Measurements from ENCODE around the gene PGPEP1.
"Not testable (repeated sequence)": the region's sequence is repeated elsewhere in the genome, so short reads cannot be mapped to it uniquely, and the experiment has no call there.

PGPEP1 gene

GRCh38 chr19:18390065-18390907 lies 49.9 kb downstream of the PGPEP1 start:
- no peak for DNase-seq (ENCODE audit: low read depth)

DNA sequence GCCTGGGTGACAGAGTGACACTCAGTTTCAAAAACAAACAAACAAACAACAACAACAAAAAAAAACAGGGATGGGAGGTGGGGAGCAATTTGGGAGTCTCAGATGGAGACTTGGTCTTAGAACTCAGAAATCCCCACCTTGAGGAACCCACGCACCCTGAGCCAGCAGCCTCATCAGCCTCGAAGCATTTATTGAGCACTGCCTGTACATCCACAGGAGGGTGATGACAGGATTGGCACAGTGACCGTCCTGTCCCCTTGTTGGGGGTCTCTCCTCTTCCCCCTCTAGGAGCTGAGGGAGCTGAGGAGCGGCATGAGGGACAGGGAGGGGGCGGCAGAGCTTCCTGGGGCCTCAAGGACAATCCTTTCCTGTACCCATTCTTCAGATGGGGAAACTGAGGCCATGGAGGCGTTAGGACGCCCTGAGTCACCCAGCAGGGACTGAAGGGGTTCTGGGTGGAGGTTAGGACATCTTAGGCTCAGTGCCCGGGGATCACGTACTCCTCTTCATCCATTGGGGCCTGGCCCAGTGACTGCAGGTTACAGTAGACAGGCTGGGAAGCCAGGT lies 51.2 kb downstream of the PGPEP1 start:
- DNase-seq (ENCODE audit: low read depth) = no peak

- DNase-seq (ENCODE audit: low read depth) = no peak
Measured at GRCh38 chr19:18392417-18392816, 52.0 kb downstream of the PGPEP1 start.

DNA sequence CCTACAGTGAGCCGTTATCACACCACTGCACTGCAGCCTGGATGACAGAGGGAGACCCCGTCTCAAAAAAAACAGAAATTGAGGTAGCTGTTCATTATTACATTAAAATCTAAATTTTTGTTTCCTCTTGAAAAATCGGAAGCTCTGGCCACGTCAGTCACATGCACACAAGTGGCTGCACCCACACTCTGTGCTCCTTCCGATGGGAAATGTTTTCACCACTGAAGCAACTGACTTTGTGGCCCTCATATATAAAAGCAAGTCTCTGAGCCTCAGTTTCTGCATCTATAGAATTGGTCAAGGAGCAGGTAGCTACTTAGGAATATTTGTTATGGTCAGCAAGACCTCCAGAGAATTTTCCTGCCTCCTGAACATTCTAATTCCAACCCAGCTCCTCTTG lies 52.5 kb downstream of the PGPEP1 start:
- no peak for DNase-seq (ENCODE audit: low read depth)

GRCh38 chr19:18393836-18394235 lies 53.4 kb downstream of the PGPEP1 start:
- no peak for DNase-seq (ENCODE audit: low read depth)

DNA sequence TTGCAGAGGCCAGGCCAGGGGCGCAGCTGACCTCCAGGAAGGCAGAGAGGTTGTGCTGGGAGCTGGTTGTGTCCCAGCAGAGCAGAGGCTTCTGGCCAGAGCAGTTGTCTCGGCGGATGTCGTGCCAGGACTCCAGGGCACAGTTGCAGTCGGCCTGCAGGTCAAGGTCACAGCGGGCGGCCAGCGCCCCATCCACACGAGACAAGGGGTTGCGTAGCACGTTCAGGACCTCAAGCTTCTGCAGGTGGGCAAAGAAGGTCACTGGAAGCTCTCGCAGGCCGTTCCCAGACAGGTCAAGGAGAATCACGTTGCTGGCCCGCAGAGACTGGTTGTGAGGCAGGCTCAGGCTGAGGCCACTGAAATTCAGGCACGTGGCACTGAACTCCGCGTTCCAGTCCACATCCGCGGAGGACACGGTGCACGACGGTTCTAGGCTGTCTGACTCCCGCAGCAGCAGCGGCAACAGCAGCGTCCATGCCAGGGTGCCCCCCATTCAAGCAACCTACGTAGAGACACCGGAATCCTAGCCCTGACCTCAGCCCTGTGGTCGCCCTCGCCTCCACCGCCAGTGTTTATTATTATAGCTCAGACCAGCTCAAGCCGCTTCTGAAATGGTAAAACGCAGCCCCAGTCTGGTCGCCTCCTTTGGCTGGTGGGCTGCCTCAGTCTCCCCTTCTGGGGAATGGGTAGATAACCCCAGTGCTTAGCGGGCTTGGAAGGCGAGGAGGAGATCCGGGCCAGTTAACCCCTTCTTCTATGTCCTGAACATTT lies 56.3 kb downstream of the PGPEP1 start:
- DNase-seq (ENCODE audit: low read depth) = no peak

DNA sequence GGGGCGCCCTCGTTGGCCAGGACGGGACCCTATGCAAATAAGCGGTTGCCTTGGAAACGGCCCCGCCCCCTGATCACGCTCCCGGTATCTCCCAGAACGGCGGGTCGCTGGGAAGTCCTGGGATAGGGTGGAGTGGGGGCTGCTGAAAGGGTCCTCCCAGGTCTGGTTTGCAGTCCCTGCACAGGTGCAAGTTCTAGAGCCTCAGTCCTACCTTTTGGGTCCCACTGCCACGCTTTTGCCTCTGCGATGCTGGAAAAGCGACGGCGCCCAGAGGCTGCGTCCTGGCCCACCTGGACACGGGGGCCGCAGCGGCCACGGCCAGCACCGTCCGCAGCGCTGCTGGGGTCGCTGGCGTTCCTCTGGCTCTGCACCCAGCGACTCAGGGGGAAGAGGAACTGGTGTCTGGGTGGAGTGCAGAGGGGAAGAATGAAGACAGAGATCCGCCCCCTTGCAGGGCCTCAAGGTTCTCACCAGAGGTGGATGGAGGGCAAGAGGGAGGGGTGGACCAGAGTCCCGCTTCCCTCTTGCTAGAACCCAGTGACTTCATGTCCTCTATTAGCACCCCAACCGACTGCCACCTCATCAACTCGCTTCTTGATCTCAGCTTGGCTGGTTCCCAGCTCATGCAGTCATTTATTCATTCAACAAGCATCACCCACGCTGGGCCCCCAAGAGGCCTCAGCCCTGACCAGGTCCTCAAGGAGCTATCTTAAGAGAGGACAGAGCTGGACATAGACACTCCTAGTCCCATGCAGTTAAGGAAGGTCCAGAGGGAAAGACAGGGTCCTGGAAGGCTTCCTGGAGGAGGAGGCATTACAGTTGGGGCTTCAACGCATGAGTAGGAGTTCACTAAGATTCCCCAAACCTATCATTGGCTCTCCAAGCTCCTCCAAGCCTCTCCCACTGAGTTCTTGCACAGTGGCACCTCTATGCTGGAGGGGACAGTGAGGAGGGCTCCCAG lies 57.1 kb downstream of the PGPEP1 start, which contains the start of gene LRRC25:
Gene LRRC25 (minus strand): TSS at position 381 of the 961 bp plus-strand sequence. CDS start 659 bp downstream, outside the sequence.
- DNase-seq (ENCODE audit: low read depth) = no peak

- no peak for DNase-seq (ENCODE audit: low read depth)
Measured at GRCh38 chr19:18399008-18399407, 58.6 kb downstream of the PGPEP1 start.

DNA sequence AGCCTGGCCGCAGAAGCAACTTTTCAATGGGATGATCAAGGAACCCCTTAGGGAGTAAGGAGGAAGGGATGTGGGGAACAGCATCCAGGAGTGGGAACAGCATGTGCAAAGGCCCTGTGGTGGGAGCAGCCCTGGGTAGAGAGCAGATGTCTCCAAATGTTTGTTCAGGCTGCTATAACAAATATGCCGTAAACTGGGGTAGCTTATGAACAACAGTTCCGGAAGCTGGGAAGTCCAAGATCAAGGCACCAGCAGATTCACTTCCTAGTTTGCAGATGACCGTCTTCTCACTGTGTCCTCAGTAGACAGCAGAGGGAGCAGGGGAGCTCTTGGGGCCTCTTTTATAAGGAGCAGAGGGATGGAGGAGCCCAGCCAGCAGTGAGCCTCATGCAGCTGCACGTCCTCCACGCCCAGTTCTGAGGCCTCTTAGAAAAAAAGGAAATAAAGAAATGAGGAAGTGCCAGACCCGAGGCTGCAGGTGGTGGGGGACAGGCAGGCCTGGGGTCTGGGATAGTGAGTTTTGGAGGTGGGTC lies 61.2 kb downstream of the PGPEP1 start:
- no peak for DNase-seq (ENCODE audit: low read depth)

GRCh38 chr19:18402455-18403248 lies 62.3 kb downstream of the PGPEP1 start:
- not testable (repeated sequence) for DNase-seq (ENCODE audit: low read depth)

DNA sequence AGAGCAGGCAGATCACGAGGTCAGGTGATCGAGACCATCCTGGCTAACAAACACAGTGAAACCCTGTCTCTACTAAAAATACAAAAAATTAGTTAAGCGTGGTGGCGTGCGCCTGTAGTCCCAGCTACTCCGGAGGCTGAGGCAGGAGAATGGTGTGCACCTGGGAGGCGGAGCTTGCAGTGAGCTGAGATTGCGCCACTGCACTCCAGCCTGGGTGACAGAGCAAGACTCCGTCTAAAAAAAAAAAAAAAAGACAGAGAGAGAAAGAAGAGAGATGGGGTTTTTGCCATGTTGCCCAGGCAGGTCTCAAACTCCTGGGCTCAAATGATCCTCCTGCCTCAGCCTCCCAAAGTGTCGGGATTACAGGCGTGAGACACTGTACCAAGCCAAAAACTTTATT lies 65.4 kb downstream of the PGPEP1 start:
- not testable (repeated sequence) for DNase-seq (ENCODE audit: low read depth)

GRCh38 chr19:18406749-18407148 lies 66.4 kb downstream of the PGPEP1 start:
- DNase-seq (ENCODE audit: low read depth) = no peak

GRCh38 chr19:18408053-18408476 lies 67.7 kb downstream of the PGPEP1 start:
- no peak for DNase-seq (ENCODE audit: low read depth)

DNA sequence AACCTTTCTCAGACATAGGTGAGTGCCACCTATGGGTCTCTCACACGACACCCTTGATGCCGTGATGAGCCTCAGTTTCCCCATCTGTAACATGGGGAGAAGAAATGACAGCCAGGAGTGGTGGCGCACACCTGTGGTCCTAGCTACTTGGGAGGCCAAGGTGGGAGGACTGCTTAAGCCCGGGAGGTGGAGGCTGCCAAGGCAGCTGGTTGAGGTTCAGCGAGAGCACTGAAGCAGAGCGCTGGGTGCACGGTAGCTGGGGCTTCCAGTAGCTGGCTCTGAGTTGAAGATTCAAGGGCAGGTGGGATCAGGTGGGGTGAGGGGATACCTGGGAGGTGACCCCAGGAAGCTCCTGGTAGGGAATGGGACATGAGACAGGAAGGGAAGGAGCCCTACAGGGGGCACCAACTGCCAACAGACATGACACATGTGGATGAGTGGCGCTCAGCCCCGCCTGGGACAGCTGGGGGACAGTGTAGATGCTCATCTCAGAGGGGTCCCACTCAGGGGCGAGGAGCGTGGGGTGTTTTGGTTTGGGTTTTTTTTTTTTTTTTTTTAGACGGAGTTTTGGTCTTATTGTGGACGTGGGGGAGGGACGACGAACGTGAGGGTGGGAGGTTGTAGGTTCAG lies 72.3 kb downstream of the PGPEP1 start:
- no peak for DNase-seq (ENCODE audit: low read depth)

GRCh38 chr19:18414504-18415177 lies 74.2 kb downstream of the PGPEP1 start:
- DNase-seq (ENCODE audit: low read depth) = no peak

DNA sequence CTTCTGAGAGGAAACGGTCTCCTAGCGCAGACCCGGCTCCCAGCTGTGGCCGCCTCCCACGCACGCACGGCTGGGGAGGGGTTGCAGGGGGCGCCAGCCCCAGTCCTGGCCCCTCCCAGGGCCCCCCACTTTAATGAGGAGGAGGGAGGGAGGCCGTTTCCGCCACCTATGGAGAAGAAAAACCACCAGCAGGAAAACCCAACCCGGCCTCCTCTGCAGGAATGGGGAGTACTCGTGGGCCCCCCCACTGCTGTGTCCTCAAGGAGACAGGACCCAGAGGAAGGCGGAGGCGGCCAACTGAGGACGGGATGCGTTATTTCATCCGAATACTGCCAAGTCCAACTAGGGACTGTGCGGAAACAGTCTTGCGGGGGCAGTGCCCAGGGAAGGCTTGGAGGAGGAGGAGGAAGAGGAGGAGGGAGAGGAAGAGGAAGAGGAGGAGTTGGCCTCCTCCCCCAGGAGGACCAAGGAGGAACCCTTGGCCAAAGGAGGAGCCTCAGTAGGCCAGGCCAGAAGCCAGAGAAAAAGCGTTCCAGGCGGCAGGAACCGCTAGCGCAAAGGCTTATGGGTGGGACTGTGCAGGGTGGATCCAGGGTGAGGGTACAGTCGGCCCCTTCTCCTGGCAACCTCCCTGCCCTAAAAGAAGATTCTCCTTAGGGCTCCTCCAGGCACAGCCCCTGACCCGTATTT lies 74.9 kb downstream of the PGPEP1 start:
- no peak for DNase-seq (ENCODE audit: low read depth)

- peak; percentile 52 for DNase-seq (ENCODE audit: low read depth)
Measured at GRCh38 chr19:18416778-18417249, 76.4 kb downstream of the PGPEP1 start.

DNA sequence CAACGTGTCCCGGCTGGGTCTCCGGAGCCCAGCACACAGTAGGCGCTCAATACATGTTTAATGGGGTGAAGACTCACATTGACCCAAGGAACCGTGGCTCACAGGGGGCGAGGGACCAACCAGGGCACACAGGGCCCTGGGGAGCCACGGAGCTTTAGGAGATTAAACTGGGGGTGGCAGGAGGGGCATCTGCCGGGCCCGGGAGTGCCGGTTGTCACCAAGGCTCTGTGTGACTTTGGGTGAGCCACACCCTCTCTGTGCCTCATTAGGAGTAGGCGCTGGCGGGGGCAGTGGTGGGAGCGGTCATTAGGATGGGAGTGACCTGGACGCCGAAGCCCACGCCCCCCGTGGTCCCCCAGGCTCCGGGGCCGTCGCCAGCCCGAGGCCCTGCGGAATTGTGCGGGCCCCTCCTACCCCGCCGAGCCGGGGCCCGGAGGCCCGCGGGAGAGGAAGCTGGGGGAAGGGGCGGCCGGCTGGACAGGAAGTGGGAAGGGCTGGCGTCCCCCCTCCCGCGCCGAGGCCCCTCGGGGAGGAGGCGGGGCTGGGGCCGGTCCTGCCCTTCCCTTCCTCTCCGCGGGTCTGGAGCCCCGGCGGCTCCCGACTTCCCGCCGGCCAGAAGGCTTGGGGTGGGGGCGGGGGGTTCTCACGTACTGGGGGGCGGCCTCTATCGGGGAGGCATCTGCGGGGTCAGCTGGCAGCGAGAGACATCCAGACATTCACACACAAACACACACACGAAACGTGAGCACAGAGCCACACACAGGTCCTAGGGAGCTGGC lies 77.0 kb downstream of the PGPEP1 start:
- no peak for DNase-seq (ENCODE audit: low read depth)
